SK-N-SH (cell line): ENCODE data around the gene GPAT3.

Experiments used
- EP300 ChIP-seq, 2 experiments: IDR thresholded peaks; 2 replicates each; pipeline versions ENCODE4 v1.4.0 to v1.6.1; 2012; ENCODE audit warnings: borderline replicate concordance in 1 of 2, low read depth in 1 of 2, low read length in 1 of 2
- EZH2phosphoT487 ChIP-seq: fragments of 200-600 bp; sonication (generic); IDR thresholded peaks from 2 replicates; pipeline ENCODE4 v1.6.1; 2017; ENCODE audit warnings: low read depth, mixed run types, mild to moderate bottlenecking, antibody characterized with exemption, moderate library complexity, borderline replicate concordance
- MXI1 ChIP-seq: IDR thresholded peaks from 2 replicates; pipeline ENCODE4 v1.6.1; 2012; ENCODE audit warnings: mild to moderate bottlenecking, low read depth, low read length, improper control_type of control experiment
- RAD21 ChIP-seq: IDR thresholded peaks from 2 replicates; pipeline ENCODE4 v1.6.1; 2012; ENCODE audit warnings: mild to moderate bottlenecking, low read length
- SIN3A ChIP-seq: IDR thresholded peaks from 2 replicates; pipeline ENCODE4 v1.6.1; 2012; ENCODE audit warnings: low read depth, mild to moderate bottlenecking, low read length, moderate library complexity, borderline replicate concordance
- TAF1 ChIP-seq: IDR thresholded peaks from 2 replicates; pipeline ENCODE4 v1.6.1; 2012; ENCODE audit warnings: low read depth, mild to moderate bottlenecking, low read length, moderate library complexity, borderline replicate concordance
- TF ChIP-seq, protein P1 (sequence below): fragments of 200-600 bp; sonication (generic); IDR thresholded peaks from 2 replicates; pipeline ENCODE4 v1.6.1; 2017; ENCODE audit warnings: antibody characterized with exemption, mild to moderate bottlenecking, moderate library complexity
- TF ChIP-seq, protein P2 (sequence below): fragments of 150-350 bp; IDR thresholded peaks from 2 replicates; pipeline ENCODE4 v1.6.1; 2017; ENCODE audit warnings: antibody characterized with exemption, low read length, low read depth, borderline replicate concordance
- TF ChIP-seq, protein P3 (sequence below): IDR thresholded peaks from 2 replicates; pipeline ENCODE4 v1.4.0; 2012; ENCODE audit warnings: low read depth
- TF ChIP-seq, protein P4 (sequence below): IDR thresholded peaks from 2 replicates; pipeline ENCODE4 v1.6.1; 2012; ENCODE audit warnings: mild to moderate bottlenecking, low read depth, low read length, moderate library complexity
- TF ChIP-seq, protein P5 (sequence below): IDR thresholded peaks from 2 replicates; pipeline ENCODE4 v1.4.0; 2012; ENCODE audit warnings: low read depth, borderline replicate concordance

DNA sequence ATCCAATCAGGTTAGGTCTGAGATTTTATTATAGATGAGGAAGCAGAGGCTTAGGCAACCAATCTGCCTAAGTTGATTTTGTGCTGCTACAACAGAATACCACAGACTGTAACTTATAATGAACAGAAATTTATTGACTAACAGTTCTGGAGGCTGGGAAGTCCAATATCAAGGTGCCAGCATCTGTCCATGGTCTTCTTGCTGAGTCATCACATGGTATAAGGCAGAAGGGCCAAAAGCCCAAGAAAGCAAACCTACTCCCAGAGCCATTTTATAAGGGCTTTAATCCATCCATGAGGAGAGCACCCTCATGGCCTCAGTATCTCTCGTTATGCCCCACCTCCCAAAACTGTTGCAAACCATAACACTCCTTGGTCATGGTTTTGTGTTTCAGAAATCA, 55.8 kb downstream of the GPAT3 start:
- TF ChIP-seq TAF1 = no peak
- TF ChIP-seq, protein P1, sequence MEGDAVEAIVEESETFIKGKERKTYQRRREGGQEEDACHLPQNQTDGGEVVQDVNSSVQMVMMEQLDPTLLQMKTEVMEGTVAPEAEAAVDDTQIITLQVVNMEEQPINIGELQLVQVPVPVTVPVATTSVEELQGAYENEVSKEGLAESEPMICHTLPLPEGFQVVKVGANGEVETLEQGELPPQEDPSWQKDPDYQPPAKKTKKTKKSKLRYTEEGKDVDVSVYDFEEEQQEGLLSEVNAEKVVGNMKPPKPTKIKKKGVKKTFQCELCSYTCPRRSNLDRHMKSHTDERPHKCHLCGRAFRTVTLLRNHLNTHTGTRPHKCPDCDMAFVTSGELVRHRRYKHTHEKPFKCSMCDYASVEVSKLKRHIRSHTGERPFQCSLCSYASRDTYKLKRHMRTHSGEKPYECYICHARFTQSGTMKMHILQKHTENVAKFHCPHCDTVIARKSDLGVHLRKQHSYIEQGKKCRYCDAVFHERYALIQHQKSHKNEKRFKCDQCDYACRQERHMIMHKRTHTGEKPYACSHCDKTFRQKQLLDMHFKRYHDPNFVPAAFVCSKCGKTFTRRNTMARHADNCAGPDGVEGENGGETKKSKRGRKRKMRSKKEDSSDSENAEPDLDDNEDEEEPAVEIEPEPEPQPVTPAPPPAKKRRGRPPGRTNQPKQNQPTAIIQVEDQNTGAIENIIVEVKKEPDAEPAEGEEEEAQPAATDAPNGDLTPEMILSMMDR = no peak
- TF ChIP-seq, protein P2, sequence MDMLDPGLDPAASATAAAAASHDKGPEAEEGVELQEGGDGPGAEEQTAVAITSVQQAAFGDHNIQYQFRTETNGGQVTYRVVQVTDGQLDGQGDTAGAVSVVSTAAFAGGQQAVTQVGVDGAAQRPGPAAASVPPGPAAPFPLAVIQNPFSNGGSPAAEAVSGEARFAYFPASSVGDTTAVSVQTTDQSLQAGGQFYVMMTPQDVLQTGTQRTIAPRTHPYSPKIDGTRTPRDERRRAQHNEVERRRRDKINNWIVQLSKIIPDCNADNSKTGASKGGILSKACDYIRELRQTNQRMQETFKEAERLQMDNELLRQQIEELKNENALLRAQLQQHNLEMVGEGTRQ = no peak
- TF ChIP-seq EZH2phosphoT487 = no peak
- no peak for TF ChIP-seq EP300 (IDR thresholded peaks at IDR 0.05; ENCODE audit: borderline replicate concordance in 1 of 2, low read depth in 1 of 2, low read length in 1 of 2)
- no peak for TF ChIP-seq RAD21
- TF ChIP-seq SIN3A = no peak
- TF ChIP-seq, protein P3, sequence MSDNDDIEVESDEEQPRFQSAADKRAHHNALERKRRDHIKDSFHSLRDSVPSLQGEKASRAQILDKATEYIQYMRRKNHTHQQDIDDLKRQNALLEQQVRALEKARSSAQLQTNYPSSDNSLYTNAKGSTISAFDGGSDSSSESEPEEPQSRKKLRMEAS = no peak
- TF ChIP-seq, protein P4, sequence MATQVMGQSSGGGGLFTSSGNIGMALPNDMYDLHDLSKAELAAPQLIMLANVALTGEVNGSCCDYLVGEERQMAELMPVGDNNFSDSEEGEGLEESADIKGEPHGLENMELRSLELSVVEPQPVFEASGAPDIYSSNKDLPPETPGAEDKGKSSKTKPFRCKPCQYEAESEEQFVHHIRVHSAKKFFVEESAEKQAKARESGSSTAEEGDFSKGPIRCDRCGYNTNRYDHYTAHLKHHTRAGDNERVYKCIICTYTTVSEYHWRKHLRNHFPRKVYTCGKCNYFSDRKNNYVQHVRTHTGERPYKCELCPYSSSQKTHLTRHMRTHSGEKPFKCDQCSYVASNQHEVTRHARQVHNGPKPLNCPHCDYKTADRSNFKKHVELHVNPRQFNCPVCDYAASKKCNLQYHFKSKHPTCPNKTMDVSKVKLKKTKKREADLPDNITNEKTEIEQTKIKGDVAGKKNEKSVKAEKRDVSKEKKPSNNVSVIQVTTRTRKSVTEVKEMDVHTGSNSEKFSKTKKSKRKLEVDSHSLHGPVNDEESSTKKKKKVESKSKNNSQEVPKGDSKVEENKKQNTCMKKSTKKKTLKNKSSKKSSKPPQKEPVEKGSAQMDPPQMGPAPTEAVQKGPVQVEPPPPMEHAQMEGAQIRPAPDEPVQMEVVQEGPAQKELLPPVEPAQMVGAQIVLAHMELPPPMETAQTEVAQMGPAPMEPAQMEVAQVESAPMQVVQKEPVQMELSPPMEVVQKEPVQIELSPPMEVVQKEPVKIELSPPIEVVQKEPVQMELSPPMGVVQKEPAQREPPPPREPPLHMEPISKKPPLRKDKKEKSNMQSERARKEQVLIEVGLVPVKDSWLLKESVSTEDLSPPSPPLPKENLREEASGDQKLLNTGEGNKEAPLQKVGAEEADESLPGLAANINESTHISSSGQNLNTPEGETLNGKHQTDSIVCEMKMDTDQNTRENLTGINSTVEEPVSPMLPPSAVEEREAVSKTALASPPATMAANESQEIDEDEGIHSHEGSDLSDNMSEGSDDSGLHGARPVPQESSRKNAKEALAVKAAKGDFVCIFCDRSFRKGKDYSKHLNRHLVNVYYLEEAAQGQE = no peak
- no peak for TF ChIP-seq MXI1
- TF ChIP-seq, protein P5, sequence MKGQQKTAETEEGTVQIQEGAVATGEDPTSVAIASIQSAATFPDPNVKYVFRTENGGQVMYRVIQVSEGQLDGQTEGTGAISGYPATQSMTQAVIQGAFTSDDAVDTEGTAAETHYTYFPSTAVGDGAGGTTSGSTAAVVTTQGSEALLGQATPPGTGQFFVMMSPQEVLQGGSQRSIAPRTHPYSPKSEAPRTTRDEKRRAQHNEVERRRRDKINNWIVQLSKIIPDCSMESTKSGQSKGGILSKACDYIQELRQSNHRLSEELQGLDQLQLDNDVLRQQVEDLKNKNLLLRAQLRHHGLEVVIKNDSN = no peak
